GM21786 (cell line): Measurements from ENCODE around the gene MAGI1.

Experiments used
- ATAC-seq: cut with Tn5 transposase; IDR thresholded peaks from one replicate; pipeline ENCODE4 v1.9.1; 2021; ENCODE audit not compliant: unreplicated experiment

MAGI1 gene

DNA sequence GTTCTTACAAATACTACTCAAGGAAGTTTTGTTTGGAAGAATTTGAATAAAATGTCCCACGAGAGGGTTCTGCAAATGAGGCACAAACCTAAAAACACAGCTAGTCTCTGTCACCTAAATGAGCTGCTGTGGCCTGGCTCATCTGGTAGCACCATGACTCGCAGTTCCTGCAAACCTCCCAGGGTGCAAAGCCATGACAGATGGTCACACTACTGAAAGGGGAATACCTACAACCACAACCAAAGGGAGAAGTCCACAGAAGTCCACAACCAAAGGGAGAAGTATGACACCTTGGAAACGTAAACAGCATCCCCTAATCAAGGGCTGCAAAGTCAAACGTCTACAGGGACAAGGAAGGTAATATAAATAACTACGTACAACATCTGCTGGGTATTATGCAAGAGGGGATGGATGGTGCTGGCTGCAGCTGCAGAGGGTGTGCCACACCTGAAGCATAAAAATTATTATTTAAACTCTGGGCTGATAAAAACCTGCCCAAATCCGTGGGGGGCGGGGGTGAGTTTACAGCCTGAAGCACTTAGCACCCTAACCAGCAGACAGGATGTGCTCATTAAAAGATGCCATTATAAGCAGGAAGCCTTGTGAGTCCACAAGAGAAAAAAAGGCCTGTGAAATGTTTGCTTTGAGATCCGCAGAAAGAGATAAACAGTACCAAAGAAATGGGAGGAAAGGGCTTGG is 184.0 kb downstream of the MAGI1 start:
- ATAC-seq: no peak

DNA sequence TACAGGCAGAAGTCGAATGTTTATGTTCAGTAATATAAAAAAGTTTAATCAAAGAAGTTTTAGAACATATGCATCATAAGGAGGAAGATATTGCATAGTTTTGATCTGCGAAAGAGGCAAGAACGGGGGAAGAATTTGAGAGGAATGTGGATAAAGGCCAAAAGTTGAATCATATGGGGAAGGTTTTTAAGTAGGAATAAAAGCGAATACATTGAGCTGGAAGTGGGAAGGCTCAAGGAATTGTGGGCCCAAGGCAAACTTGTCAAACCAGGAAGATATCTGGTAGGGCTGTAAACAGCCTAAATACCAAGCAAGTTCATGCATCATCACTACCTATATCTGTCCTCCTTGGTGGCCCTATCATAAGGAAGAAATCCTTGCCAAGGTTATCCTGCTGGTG is 186.9 kb downstream of the MAGI1 start:
- no peak for ATAC-seq

DNA sequence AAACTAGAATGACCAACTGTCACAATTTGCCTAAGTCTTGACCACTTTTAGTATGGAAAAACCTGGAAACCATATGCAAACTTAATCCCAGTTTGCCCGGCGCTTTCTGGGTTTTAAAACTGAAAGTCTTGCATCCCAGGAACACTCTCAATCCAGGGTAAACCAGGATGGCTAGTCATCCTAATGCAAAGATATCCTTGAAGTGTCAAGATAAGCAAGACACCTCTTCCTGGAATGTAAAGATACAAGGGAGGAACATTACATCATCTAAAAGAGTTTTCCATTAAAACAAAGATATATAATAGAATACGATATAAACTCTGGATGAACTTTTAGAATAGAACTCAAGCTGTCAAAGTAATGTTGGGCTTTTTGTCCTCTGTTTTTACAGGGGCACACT is 188.5 kb downstream of the MAGI1 start:
- ATAC-seq: no peak

DNA sequence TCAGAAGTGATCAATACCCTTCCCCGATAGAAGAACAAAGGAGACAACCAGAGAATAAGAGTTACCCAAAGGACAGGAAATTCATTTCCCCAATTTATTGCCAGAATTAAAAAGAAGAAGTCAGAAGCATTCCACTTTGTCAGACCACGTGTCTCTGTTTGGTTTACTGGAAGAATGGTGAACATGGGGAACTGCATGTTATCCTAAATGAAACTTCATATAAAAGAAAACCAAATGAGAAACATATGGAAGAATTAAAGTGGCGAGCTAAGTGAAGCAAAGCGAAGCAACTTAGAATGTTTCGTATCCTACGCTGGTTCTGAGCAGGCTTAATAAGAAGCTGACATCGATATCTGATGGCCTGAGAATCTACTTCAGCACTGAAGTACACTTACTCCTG is 190.7 kb downstream of the MAGI1 start:
- ATAC-seq: no peak

DNA sequence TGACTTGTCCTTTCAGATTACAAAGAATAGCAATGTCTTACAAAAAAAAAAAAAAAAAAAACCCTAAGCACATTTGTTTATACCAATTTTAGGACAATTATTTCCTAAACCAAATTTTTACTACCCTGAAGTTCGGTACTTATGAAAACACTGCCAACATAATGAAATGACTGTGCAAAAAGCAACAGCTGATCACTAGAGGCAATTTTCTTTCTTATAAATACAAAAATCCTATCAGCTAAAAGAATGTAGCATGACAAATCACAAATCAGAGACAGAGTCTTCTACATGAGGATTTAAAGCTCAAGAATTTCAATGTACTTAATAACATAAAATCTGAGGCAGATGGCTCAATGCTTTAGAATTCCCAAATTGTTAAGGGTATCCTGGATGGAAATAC is 191.8 kb downstream of the MAGI1 start:
- no peak for ATAC-seq

DNA sequence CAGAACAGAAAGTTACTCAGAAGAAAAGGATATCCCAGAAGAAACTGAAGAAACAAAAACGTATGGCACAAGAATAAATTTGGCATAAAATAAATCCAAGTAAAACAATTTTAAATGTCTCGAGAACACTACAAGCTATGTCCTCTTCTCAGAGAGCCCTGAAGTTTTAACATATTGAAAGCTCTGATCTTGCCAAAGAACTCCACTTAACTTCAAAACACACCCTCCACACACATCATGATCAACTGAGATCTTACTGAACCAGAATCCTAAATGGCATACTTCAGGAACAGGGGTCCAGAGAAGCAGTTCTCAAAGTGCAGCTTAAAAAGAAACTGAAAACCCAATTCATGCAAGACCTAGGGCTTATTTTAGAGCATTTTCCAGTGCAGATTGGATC is 194.3 kb downstream of the MAGI1 start:
- ATAC-seq: no peak

DNA sequence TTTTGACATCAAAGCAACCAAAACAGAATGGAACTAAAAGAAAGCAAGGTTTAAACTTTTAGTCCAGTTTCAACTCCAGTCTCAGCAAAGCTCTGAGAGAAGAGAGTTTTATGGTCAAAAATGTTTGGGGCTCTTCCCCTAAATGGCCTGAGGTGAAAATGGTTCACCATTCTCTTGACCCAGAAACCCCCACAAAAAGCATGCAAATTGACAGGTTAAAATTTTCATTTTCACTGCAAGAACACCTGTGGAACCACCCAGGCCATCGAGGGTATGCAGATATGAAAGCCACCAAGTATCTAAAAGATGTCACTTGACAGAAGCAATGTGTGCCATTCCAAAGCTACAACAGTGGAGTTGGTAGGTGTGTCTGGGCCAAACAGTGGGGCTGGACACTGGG is 195.0 kb downstream of the MAGI1 start:
- ATAC-seq: no peak

DNA sequence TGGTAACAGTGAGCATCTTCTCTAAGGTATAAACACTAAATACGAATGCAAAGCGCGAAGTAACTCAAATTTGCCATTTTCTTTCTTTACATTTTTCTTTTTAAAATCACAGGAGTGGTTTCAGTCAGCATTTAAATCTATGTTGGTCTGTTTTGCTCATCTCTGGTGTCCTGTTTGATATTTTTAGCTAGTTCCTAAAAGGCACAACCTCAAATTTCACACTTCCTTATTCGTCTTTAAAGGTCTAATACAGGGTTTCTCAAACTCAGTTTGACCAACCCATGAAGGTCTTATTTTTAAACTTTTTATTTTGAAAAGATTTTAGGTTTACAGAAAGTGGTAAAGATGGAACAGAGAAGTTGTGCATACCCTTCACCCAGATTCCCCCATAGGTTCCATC is 201.1 kb downstream of the MAGI1 start:
- no peak for ATAC-seq

DNA sequence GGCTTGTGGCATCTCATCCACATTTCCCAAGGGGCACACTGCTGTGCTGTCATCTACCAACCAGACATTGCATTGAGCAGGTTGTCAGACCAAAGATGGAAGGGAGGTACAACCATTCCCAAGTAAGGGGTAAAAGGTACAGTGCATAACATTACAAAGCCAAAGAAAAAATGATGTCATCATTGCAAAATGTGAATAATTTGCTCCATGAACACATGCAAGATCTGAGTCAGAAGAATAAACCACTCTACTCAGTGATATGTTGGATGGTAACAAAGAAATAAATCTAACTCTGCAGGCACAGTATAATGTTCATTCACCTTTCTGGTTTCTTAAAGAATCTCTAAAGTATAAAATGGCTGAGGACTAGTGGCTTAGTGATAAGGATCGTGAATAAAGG is 202.7 kb downstream of the MAGI1 start:
- no peak for ATAC-seq

DNA sequence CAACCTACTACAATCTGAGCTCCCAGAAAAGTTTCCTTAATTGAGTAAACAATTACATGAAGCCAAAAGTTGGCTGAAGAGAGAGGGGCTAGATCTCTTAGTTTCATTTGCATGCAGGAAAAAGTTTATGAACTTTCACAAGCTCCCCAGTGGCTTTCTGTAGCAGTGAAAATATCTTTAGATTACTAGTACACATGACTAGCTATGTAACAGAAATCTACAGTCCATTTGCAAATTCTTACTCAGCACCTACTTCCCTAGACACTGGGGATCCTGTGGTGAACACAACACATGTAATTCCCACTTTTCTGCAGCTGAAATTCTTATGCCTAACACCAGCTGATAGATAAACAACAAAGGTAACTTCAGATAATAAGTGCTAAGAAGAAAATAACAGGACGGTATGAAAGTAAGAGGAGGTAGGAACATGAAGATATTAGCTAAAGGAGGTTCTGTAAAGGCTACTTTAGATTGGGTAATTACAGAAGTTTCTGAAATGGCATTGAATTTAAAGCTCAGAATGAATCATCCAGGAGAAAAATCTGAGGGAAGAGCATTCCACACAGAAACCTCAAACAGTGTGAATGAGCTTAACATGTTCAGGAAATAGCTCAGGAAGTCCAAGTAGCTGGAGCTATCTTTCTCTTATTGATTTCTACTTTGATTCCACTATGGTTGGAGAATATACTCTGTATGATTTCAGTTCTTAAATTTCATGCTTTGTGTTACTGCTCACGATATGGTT is 204.8 kb downstream of the MAGI1 start:
- no peak for ATAC-seq

DNA sequence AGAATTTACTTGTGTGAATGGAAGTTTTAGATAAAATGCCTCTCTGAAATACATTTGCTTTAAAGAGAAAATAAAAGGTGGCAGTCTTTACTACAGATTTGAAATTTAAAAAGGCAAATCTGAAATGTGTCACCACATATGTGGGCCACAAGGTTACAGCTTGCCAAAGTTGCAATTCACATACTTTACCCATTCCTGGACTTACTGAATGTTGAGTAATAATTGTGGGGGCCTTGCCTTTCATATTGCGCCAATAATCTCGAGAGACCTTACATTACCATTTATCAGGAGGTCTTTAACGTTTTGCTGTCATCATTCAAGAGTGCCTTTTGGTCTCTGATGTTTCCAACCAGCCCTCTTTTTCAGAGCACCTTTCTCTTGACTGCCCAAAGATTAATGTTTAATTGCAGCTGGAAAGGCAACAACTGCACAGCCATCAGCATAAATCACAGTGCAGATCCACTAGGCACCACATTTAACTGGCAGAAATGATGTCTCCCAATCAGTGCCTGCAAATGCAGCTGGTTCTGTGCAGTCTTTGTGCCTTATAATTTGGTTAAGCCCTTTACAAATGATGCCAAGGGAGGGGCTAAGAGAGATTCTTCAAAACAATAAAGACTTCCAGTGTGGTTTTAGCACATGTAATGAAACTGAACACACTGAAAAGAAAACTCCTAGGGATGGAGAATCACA is 206.8 kb downstream of the MAGI1 start:
- no peak for ATAC-seq

DNA sequence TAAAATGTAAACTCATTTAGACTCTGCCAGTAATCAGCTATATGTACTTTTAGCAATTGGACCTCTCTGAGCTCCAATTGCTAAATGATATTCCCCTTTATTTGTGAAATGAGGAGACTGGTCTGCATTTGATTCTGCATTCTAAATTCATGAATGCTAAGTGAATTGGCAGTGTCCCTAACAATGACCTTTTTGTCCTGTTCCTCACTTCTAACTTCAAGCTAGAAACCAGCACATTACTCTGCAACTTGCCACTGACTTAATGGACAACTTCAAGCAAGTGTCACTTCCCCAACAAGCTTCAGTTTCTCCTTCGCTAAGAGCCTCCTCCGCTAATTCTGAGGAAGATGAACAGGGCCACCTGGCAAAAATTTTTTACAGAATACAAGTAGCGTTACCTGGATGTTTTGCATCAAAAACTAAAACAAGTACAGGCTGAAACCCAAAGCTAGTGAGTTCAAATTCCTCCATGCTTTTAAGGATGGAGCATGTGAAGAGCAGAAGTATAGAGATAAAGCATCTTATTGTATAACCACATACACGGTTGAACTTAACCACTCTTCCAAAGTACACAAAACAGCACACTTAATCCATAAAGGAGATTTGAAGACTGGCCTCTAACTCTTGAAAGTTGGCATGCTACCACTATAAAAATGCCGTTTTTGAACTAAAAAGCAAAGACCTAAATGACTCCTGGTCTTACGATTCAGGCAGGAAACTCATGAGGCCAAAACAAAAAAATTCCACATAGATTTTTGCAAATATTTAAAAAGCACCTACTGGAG is 207.6 kb downstream of the MAGI1 start:
- no peak for ATAC-seq

DNA sequence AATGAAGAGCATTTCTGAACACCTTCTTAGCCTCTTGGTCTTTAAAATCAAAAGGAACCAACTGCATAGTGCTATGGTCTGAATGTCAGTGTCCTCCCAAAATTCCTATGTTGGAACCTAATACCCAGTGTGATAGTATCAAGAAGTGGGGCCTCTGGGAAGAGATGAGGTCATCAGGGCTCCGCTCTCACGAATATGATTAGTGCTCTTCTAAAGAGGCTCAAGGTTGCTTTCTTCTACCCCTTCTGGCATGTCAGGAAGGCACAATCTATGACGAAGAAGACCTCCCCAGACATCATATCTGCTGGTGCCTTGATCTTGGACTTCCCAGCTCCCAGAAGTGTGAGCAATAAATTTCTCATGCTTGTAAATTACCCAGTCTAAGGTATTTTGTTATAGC is 209.5 kb downstream of the MAGI1 start:
- no peak for ATAC-seq

DNA sequence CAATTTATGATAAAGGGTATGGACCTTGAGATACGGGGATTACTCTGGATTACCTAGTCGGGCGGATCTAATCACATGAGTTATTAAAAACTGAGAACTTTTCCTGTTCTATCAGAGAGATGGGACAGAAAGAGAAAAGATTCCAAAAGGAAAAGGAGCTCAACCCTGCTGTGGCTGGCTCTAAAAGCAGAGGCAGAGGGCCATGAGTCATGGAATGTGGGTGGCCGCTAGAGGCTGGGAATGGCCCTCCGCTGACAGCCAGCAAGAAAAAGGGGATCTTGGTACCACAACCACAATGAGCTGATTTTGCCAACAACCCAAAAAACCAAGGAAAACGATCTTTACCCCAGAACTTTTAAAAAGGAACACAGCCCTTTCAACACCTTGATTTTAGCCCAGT is 210.0 kb downstream of the MAGI1 start:
- no peak for ATAC-seq

DNA sequence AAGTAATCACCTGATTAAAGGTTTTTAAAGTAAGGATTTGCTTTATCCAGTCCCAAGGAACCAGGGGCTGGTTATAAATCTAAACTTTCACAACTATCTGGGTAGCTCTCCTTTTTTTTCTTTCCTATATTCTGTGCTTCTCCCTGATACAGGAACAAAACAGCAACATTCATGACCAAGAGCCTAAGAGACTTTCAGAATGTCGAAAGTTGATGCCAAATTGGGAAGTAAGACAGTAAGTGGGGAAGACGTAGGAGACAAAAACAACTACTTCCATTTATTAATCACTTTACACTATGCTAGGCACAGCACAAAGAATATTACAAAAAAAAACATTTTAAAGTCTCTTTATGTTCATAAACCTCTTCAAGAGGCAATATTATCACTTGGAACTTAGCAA is 211.6 kb downstream of the MAGI1 start:
- no peak for ATAC-seq

DNA sequence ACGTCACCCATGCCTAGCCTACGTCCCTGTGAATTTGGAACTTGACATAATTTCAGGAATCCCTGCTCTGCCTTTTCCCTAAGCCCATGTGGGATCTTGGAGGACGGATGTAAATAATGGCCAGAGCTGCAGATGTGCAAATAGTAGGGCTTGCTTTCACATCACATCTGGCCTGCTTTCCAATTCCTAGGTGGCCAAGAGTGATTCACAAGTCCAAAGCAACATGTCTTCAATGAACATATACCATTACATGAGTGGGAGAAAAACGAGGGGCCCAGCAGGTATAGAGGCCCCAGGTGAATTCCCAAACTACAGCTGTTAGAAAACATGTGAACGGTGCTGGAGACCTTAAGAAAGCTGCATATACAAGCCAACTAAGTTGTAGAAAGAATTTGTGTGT is 214.6 kb downstream of the MAGI1 start:
- no peak for ATAC-seq

DNA sequence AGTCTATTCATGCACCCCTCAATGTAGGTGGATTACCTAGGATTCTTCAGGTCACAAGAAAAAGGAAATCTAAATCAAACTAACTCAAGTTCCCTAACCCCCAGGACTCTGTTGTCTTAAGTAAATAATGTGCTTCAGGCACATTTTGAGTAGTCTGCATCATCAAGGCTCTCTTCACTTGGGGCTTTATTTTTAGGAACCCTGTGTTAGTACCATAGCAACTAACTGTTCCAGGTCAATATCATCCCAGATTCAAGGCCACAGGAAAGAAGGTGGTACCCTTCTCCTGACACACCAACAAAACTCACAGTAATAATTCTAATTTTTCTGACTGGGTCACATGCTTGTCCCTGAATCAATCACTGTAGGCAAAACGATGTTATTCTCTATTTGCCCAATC is 218.1 kb downstream of the MAGI1 start:
- no peak for ATAC-seq

DNA sequence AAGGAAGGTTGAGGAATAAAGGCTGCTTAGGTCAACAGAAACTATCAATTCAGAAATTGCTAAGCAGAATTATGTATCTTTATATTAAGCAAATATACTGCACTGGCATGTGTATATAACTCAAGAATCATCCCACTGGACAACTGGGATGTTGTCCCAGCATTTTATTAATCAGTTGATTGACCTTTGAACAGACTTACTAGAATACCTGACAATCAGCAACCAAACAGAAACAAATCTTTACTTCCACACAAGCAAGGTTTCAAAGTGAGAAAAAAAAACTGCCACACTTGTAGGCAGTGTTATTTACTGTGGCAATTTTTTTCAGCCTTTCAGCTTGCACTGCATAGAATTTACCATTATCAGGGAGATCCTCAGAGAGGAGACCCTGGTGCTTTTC is 218.8 kb downstream of the MAGI1 start:
- ATAC-seq: no peak

DNA sequence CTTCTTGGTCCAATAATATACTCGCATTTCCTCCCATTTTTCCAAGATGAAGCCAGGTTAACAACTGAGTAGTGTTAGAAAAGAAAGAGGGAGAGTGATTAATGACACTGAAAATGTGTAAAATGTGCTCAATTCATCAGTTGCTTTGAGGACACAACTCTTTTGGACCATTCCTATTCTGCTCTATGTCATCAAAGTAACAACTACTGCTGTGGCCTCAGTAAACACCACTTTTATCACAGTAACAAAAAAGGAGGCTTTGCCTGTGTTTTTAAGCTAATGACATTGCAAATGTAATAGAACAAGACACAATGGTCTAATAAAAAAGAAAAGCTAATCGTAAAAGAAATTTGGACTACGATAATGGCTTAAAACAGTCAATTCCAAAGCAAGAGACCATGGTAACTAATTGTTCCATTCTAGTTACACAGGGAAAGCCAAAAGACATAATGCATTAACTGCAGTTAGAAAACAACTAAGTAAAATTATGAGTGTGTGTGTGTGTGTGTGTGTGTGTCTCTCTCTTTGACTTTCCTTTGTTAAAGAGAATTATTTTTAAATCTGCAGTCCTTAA is 221.1 kb downstream of the MAGI1 start:
- ATAC-seq: no peak

DNA sequence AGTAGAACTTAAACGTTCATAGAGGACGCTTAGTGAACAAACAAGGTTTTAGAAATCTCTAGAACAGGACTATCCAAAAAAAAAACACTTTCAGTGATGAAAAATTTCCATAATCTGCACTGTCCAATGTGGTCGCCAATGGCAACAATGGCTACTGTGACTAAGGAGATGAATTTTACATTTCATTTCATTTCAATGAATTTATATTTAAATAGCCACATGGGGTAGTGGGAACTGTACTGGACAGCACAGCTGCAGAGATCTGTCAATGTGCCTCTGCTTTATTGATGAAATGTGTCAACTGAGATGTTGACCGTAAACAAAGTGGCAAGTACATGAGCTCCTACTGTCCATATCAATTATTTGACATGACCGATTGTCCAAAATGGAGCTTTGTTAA is 222.5 kb downstream of the MAGI1 start:
- ATAC-seq: no peak
